ENCODE measurements around the gene NDST3. TPM values are rescaled to one million over a fixed set of nuclear protein-coding genes. Genes with fewer than 3 reads are reported as not detected.

Gene NDST3
- polyA plus RNA-seq, 1 of the 3 experiments (the other 2 are of a cell fraction), result 1.2 TPM

GRCh38 chr4:118307643-118308042, 273.4 kb downstream of the NDST3 start:
- no peaks in the 10 kb centered on the region for H3K27me3 ChIP-seq (ENCODE audit: insufficient read depth)
- TF ChIP-seq TCF12 (IDR thresholded peaks at IDR 0.05) (no peak), FOXM1 (IDR thresholded peaks at IDR 0.05; ENCODE audit: low read depth) (no peak), SMC3 (IDR thresholded peaks at IDR 0.05; ENCODE audit: low read depth, low read length) (no peak), RFX5 (IDR thresholded peaks at IDR 0.05; ENCODE audit: low read length) (no peak), PBX3 (IDR thresholded peaks at IDR 0.05) (no peak), CTCF (IDR thresholded peaks at IDR 0.05) (no peak)
- H3F3A ChIP-seq (replicated peaks; ENCODE audit: insufficient read depth), result peaks cover 3% of the 10 kb centered on the region
- H3K4me2 ChIP-seq, result no peak overlapping the region
- ChIA-PET POLR2A (interaction anchor here (0.6 kb wide), 1 partner anchor 24 kb away, joined by 4 read pairs; no protein-coding TSS in a partner anchor), CTCF (interaction anchor here (0.7 to 1.5 kb wide), 4 partner anchors 9 to 45 kb away, joined by 3 to 7 read pairs (median 4); partner anchors contain the start of gene PRSS12)
- H3K36me3 ChIP-seq (replicated peaks in 1 of 2; ENCODE audit: control insufficient read depth in 1 of 2, insufficient read depth in 2 of 2, low read length in 1 of 2), result peaks cover 3 to 46% of the 10 kb centered on the region in 2 experiments
- H3K4me1 ChIP-seq (ENCODE audit: control insufficient read depth in 1 of 2, insufficient read depth in 2 of 2, low read depth in 1 of 2, low read length in 1 of 2), result peaks cover 0 to 3% of the 10 kb centered on the region in 2 experiments; a peak in 2 of 4 replicates
- no peaks in the 10 kb centered on the region for H3K9me2 ChIP-seq
- no peak overlapping the region for H2AFZ ChIP-seq (ENCODE audit: low read depth)
- no peaks in the 10 kb centered on the region for H3K9me3 ChIP-seq
- no peak overlapping the region for H3K9ac ChIP-seq
- no peak overlapping the region; a peak in 1 of 4 replicates for H3K27ac ChIP-seq (ENCODE audit: low read depth in 2 of 2, low read length in 1 of 2)
- 75% methylated on average over 2 of the region's 2 CpGs for WGBS (ENCODE audit: low lambda C conversion rate)
- H3K79me2 ChIP-seq (ENCODE audit: insufficient read depth), result no peaks in the 10 kb centered on the region
- no peak overlapping the region for H3K4me3 ChIP-seq (ENCODE audit: low read depth in 2 of 2, low read length in 1 of 2)
- no peaks in the 10 kb centered on the region for H4K20me1 ChIP-seq (ENCODE audit: insufficient read depth)
- DNase-seq, result no peak

Small RNAs within 50 kb of the gene (small RNA-seq; reads per million reads assigned to genes)
- 0 reads per million in 7 experiments for gene SNORA24

Measured in SK-N-SH (cell line).